Esophagus mucosa (tissue), 1 donor: ENCODE data around the gene PRKN. TPM values are rescaled to one million over a fixed set of nuclear protein-coding genes. Genes with fewer than 3 reads are reported as not detected.

Experiments
- ATAC-seq: fragments of 200-7000 bp; cut with Tn5 transposase; one replicate; pipeline ENCODE4 v1.9.1; 2020
- total RNA-seq: library from RNA; stranded (reverse); gene quantifications from one replicate; pipeline ENCODE4 v1.2.4, GENCODE V29; 2023
- donor health status: DM: yes; HTN: yes; CAD: no.

The PRKN gene
- 2.4 TPM for total RNA-seq

DNA sequence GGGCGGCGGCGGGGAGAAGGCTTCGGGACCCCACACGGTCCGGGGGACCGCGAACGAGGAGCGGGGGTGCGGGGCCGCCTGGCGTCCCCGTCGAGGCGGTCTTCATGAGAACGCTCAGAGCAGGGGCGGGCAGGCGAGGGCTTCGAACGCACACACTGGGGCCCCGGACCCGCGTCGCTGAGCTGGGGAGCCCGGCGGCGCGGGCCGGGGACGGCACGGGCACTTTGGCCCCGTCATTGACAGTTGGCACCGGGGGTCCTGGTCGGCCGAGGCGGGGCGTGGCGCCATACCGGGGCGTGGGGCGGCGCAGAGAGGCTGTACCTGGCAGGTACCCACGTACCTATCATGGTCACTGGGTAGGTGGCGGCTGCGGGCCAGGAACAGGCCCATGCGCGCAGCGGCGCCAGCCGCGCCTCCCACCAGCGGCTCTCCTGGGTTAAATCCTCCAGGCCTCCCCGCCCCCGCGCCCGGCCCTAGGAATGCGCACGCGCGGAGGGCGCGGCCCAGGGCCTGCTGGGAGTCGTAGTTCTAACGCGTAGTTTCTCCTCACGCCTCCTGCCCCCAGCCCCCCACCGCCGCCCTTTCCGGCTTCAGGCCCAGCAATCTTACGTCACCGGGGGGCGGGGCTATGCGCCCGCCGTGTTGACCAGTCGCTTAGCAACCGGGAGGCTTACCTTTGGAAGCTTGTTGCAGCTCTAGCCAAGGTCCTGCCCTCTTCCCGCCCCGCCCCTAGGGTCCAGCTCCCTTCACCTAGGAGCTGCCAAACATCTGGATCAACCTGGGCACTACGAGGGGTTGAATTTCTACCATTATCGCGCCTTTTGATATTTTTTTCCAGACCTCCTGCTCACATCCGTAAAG is at the start of gene PRKN, which contains the start of gene PACRG:
PRKN (minus strand) TSS at position 445 of the 861 bp plus-strand sequence.
PACRG (plus strand) TSS at position 653 of the 861 bp plus-strand sequence.
- ATAC-seq, result peak; percentile 100

DNA sequence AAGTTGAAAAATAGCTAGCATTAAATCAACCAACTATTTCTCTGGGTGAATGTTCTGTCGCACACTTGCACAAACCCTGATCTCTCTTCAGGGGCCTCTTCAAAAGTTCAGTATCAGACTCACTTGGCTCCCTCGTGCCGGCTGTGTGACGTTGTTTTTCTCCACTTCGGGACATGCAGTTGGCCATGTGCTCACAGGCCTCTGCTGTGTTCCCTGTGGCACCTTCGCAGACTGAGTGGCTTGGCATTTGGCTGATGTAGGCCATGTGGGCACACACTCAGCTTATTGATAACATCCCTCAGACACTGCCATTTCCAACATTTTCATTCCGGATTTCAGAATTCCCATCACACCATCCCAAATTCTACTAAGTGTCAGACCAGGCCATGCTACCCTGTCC is 49.5 kb upstream of the PRKN start:
- ATAC-seq, result no peak

DNA sequence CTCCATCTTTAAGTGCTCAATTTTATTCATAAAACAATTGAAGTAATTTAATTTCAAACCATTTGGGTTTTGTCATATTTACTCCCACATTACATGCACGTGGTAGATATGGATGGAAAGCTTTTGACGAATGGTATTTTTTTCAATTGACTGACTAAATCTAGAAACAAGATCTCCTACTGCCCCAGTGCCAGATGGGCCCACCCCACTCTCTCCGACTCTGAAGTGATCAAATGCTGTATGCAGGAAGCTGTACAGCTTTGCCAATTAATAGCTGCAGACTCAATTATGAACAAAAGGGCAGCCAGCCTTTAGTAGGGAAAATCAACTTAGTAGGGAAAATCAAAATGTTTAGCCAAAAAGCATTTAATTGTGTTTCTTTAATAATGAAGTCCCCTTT is 46.4 kb upstream of the PRKN start:
- no peak for ATAC-seq

DNA sequence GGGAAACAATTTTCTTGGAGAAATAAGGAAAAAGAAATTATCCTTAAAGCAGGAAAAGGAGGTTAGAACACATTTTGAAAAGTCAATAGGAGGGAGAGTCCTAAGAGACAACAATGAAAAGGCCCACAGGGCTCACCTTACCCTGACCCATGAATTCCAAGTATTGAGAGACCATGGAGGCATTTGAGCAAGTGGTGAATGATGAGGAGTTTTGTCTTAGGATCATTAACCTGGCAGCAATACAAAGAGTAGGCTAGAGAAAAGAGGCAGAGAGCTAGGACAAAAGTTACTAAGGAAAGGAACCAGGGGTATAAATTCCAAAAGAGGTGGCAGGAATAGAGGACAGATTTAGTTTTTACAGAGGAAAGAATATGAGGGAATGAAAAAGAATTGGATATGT is 44.9 kb upstream of the PRKN start:
- no peak for ATAC-seq

DNA sequence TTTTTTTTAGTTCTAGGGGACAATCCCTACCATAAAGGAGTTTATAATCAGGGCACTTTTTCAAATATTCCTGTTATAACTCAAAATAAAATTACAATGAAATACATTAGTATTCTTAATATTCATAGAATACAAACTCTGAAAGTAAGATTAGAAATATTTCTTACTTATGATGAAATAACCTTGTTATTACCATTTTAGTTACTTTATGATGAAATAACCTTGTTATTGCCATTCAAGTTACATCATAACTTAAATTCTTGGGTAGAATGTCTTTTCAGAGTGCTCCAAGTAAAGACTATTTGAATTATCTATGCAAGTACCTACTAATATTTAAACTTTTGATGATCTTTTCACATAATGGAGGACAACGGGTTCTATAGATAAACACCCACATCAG is 43.4 kb upstream of the PRKN start:
- ATAC-seq, result no peak

DNA sequence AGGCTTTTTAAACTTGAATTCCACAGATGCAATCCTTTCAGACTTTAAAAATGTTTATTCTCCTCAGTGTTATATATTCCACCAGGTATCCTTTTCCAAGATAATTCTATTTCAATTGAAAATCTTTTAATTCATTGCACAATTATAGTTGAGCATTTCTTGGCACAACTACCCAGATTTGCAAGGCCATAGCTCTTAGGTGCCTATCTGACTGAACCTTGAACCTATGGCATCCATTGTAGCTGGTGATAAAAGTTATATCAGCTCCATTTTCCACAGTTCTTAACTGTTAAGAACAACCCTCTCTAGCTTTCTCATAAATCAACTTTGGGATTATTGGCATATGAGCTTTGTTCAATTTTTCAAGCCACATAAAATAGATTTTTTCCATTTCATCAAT is 42.6 kb upstream of the PRKN start:
- ATAC-seq, result no peak

DNA sequence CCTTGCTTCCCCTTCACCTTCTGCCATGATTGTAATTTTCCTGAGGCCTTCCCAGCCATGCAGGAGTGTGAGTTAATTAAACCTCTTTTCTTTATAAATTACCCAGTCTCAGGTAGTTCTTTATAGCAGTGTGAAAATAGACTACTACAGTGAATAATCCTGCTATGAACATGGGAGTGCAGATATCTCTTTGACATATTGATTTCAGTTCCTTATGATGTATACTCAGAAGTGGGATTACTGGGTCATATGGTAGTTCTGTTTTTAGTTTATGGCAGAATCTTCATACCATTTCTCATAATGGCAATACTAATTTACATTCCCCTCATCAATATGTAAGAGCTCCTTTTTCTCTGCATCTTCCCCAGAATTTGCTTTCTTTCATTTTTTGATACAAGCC is 26.2 kb upstream of the PRKN start:
- no peak for ATAC-seq

DNA sequence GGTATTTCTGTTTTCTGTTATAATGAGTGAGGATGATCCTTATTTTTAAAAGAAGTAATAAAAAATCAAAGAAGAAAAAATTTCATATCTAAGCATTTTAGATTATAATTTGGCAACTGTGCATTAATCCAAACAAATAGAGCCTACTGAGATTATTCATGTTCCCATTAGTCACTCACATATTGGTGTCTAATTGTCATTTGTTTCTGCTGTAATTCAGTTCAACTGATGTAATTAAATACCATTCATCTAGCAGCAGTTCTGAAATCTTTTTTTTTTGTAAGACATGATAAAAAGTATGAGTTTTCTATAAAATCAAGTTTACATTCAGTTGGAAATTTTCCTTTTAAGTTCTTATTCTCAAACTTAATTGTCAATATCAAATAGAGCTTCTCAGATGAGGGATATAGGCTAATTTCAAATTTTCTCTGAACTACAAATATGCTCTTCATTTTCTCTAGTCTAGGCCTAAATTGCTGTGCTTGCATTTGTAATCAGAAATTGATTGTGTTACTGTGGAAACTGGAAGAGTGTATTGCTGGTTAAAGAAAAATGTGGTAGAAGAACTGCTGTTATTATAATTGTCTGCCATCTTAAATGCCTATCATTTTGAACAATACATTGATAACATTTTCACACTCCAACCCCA is 23.8 kb upstream of the PRKN start:
- ATAC-seq, result no peak

DNA sequence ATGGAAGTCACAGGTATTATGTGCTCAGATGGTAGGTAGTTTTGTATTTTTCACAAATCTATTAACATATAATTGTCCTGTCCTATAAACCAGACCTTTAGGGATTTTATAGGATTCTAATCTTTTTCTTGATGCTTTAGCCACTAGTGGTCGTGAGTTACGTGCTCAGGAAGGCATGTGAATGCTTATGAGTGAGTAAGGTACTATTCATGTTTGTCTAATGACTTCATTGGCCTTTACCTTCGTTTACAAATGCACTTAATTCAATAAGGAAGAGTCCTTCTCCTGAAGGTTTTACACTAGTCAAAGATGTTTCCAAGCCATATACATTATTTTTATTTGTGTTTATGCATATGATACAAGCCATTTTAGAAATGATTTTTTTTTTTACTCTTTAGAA is 23.2 kb upstream of the PRKN start:
- ATAC-seq, result no peak

DNA sequence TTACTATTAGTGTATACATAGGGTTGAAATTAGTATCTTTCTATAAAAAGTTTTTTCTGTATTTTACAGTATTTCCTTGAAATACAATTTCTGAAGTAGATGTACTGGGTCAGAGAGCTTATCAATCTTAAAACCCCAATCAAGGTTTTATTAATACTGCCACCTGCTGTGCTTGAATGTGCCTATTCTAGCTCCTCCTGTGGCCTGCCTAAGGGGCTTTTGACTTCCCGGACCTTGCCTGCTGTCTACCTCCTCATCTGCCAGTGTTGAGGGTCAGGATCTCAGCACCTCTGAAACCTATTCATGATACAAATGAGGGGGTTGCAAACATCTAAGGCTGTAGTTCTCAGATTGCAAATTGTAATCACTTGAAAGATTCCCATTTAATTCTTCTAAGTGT is 9.4 kb upstream of the PRKN start:
- no peak for ATAC-seq

DNA sequence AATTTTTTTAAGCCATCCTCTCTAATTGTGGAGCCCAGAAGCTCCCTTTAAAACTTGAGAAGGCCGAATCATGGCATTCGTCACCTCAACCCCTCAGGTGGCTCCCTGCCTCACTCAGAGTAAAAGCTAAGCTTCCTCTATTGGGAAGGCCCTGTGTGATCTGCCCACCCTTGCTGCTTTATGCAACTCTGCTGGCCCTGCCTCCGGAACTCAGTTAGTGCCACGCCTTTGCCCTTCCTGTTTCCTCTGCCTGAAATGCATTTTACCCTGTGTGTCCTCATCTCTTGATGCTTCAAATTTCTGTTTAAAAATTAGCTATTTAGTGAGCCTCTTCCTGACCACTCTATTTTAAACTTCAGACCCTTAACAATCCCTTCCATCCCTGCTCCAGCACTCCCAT is 5.9 kb upstream of the PRKN start:
- ATAC-seq, result no peak

DNA sequence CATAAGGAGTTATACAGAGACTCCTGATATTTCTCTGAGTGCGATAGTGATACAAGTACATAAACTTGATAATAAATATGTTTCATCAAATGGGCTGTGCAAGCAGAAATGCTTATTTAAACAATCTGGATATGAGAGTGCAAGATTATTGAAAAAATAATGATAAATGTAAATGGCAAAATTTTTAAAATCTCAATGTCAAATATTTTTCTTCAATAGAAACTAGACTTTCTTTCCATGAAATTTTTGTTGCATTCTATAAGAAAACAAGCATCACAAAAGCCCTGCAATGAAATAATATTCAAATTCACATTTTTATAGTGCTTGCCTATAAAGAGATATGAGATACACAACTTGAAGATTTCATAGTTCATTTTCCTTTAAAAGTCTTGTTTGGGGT is 2.9 kb upstream of the PRKN start:
- ATAC-seq, result no peak

DNA sequence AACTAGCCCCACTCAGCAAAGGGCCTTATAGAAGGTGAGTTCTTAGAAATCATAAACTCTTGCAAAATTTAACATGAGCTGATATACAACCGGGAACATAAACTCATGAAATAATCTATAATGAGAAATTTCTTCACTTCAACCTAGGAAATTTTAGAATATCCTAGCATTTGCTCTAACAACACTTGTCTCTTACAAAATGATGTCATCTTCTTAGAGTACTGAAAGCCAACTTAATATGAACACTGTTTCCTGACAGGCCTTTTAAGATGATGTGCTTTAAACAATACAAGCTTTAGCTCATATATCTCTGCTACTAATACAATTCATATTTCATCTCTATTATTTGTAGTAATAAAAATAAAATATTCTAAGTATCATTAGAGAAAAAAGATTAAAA is 1.1 kb upstream of the PRKN start:
- ATAC-seq, result no peak

DNA sequence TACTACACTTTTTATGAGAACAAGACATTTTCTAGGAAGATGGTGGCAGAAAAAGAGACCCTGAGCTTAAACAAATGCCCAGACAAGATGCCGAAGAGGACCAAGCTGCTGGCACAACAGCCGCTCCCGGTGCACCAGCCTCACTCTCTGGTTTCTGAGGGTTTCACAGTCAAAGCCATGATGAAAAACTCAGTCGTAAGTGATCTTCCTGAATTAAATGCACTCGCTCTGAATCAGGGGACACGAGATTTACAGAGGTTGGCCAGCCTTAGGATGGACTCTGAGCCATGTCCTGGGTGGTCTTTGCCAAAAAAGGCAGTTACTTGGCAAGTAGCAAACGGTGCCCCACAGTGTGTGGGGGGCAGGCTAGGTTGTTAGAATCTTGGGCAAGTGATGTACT is 631 bp upstream of the PRKN start:
- ATAC-seq, result no peak

DNA sequence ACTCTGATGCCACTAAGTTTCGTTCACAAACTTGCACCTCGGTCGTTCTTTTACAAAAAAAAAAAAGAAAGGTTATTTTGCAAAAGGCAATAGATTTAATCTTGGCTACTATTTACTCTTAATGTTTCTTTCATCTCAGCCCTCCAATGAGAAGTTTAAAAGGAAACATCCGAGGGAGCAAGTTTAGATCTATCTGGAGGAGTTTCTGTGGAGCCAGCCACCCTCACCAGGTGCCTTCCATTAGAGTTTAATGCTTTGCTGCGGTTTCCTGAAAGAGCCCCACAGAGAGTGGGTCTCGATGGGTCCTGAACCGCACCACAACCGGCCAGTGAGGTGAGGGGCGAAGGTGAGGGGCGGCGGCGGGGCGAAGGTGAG is 632 bp downstream of the PRKN start:
- ATAC-seq, result peak; percentile 11

DNA sequence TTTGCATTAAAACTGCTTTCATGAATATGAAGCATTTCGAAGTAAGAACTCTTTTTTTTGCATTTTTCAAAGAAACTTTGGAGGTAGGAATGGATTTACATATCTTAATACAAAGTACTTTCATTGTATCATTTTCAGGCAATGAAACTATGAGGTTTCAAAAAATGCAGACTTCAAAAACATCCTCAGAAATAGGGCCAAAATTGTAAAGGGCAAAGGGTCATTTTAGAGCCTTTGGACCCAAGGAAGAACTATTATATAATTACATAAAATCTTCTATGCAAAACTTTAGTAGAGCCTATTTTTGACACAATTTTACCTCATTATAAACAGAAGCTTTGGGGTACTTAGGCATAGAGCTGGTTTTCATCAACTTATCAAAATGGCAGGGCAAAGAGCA is 4.9 kb downstream of the PRKN start:
- ATAC-seq, result no peak

DNA sequence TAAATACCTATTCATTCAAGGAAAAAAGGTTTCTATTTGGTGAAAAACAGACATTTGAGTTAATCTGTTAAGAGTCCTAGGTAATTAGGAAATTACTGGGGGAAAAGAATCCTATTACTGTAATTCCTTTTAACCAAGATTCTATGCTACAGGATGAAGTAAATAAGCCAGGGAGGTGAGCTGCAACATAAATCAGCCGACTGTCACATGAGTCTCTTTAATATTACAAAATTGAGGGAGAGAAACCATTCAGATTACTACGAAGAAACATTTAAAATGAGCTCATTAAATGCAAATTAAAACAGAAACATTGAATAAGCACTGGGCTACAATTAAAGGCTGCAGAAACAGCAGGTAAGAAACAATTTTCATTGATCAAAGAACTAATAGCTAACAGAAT is 5.3 kb downstream of the PRKN start:
- ATAC-seq, result no peak

DNA sequence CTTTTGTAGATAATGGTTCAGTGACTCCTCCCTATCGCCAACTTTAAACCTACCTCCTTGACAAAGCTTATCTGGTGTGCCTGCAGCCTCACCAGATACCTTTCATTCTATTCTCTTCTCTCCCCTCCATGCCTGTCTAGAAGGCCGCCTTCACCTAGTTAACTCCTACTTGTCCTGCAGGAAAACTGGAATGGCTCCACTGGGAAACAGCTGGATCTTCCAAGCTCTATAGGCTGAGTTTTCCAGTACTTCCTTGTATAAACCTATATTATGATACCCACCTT is 6.2 kb downstream of the PRKN start:
- no peak for ATAC-seq

DNA sequence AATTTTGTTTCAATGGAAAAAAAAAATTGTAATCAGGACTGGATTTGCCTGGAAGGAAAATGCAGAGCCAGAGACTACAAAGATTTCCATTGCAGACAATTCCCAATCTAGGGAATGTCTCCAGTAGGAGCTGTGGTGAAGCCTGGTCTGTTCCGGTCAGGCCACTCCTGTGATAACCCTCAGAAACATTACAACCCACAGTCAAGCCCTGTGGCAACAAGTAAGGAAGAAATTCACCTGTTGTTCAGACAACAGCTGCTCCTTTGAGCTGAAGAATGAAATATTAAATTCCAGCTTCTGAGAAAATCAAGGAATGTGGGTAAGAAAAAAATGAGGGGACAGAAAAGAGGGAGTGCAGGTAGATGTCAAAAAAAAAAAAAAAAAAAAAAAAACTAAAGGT is 8.0 kb downstream of the PRKN start:
- ATAC-seq, result no peak

DNA sequence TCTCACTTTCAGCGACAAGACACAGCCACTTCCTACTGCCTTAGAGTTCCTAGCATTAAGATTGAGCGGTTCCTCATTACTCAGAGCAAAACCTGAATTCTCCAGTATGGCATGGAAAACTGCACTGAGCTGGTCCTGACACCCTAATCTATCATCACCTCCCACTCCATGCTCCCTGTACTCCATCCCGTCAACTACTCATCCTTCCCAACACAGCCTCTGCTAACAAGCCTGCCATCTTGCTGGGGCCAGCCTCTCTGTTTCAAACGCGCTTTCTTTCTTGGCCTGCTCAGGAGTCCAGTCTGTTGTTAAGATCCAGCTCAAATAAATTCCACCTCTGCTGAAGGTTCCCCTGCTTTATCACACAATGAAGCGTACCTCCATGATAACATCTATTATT is 12.0 kb downstream of the PRKN start:
- ATAC-seq, result no peak

DNA sequence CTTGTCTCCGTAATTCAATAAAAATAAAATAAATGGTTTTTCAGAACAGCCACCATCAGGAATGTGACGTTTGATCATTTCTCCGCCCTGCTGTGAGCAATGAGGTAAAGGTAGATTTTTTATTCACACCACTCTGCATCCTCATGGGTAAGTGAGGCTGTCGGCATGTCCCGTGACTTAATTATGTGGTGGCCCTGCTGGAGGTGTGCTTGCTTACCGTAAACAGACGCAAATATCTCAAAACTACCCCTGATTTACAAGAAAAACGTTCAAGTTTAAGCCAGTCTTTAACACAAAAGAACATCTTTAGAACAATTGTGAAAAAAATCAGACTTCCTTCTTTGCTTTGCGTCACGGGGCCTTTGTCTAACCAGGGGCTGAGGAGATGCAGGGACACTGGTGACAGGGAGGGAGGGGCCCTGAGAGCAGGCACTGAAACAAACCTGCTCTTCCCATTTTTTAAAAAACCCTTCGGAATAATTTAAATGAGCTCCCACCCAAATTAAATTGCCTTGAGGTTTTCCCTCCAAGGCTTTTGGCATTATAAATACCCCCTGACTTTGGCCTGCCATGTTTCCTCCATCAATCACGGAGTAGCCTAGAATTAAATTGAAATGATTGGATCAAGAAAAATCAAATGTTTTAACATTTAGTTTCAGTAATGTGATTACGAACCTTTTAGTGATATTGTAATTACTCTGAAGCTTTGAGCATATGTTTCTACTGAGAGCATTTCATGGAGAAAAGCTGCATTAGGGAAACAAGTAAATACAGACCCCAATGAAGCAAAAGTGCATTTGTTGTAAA is 13.4 kb downstream of the PRKN start:
- no peak for ATAC-seq

DNA sequence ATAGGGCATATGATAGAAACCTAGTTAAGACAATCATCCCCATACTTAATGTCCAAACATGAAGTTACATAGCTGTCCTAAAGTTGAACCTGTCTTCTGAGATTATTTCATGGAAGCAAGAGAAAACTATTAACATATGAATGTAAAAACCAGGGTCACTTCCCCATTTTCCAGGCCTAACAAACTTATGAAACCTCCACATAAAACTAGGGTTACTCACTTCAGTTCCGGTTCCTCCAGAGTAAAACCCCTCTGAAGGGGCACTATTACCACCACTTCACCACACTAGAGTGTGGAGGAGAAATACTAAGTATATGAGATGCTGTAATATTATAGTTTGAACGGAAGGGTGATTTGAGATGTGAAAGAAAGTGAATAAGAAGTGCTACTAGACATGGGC is 14.9 kb downstream of the PRKN start:
- ATAC-seq, result no peak

DNA sequence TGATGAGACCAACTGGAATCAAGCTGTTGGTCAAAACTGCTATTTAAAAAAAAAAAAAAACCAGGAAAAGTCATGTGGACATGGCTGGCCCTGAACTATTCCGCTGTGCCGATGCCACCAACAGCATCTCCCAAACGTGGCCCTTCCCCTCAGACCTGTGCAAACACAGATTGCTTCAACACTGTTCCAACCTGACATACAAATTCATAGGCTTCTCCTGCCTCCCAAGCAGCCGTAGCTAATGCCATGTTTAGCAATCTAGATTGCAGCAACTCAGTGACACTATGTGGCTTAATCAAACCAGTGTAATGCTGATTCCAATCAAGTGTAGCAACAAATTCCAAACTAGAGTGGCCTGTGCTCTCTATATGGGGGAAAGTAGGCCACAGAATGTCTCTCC is 16.2 kb downstream of the PRKN start:
- ATAC-seq, result no peak

DNA sequence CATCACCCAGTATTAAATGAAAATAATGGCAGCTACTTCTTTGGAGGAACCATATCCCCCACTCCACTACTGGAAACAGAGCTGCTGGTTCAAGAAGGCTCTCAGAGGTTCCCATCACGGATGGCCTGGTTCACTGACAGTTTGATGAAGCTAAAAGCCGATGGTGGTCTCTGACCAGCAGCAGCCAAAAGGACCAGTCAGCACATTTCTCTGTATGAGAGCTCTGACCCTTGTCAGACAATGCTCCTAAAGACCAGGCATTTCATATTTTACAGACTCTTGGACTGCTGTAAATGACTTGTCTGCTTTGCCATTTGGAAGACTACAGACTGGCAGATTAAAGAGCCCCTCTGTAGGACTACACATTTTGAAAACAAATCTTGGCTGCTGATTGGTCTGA is 16.6 kb downstream of the PRKN start:
- ATAC-seq, result no peak
